Liver (tissue), 3 donors: Measurements from ENCODE around the gene MARCHF2.

ENCODE experiments used
- SP1 ChIP-seq: IDR thresholded peaks from 2 replicates; pipeline ENCODE4 v1.6.1; 2018; ENCODE audit warnings: antibody characterized with exemption, mild to moderate bottlenecking
- YY1 ChIP-seq: IDR thresholded peaks from 2 replicates; pipeline ENCODE4 v1.6.1; 2016; ENCODE audit warnings: antibody characterized with exemption, mild to moderate bottlenecking
- TF ChIP-seq, protein P1 (sequence below): IDR thresholded peaks from 2 replicates; pipeline ENCODE4 v1.6.1; 2016; ENCODE audit warnings: antibody characterized with exemption
- TF ChIP-seq, protein P2 (sequence below): fragments of 150-350 bp; IDR thresholded peaks from 2 replicates; pipeline ENCODE4 v1.5.1; 2017; ENCODE audit warnings: improper control_type of control experiment, low read depth, low read length; ENCODE audit not compliant: missing input control
- donor health status: healthy.
- donor health status: healthy.

DNA sequence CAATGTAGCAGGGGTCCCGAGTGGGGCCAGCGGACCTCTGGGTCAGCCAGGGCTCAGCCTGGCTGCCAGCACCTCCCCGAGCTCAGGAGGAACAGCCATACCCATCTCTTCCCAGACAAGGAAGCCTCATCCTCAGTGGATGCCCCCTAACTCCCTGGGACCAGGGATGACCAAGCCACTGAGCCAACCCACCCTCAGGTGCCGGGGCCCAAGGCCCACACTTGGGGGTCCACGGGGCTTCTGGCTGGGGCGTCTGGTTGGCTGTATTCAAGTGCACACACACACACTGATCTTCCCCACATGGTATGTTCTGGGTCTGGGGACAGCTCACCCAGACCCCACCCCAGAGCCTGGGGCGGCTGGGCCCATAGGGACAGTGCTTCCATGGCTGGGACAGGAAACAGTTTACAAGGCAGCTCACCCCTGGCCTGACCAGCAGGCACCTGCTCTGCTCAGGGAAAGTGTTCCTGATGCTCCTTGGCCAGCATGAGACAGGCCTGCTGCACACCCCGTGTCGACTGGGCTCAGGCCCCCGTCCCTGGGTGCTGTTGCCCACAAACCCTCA, 15.3 kb upstream of the MARCHF2 start:
- no peak for TF ChIP-seq YY1
- TF ChIP-seq, protein P1, sequence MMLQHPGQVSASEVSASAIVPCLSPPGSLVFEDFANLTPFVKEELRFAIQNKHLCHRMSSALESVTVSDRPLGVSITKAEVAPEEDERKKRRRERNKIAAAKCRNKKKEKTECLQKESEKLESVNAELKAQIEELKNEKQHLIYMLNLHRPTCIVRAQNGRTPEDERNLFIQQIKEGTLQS: no peak
- TF ChIP-seq, protein P2, sequence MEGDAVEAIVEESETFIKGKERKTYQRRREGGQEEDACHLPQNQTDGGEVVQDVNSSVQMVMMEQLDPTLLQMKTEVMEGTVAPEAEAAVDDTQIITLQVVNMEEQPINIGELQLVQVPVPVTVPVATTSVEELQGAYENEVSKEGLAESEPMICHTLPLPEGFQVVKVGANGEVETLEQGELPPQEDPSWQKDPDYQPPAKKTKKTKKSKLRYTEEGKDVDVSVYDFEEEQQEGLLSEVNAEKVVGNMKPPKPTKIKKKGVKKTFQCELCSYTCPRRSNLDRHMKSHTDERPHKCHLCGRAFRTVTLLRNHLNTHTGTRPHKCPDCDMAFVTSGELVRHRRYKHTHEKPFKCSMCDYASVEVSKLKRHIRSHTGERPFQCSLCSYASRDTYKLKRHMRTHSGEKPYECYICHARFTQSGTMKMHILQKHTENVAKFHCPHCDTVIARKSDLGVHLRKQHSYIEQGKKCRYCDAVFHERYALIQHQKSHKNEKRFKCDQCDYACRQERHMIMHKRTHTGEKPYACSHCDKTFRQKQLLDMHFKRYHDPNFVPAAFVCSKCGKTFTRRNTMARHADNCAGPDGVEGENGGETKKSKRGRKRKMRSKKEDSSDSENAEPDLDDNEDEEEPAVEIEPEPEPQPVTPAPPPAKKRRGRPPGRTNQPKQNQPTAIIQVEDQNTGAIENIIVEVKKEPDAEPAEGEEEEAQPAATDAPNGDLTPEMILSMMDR: no peak
- no peak for TF ChIP-seq SP1
